Activated CD8-positive, alpha-beta T cell treated with anti-CD3 and anti-CD28 coated beads for 36 hours (primary cell): Measurements from ENCODE around the gene BCAS1. TPM values are rescaled to one million over a fixed set of nuclear protein-coding genes. Genes with fewer than 3 reads are reported as not detected.

Experiments used
- ATAC-seq: fragments of 200-7000 bp; cut with Tn5 transposase; one replicate; pipeline ENCODE4 v1.10.0; 2021; ENCODE audit warnings: mild to moderate bottlenecking, moderate library complexity
- CTCF ChIA-PET: fragments of 350-600 bp; sonication (Branson Sonifier 250); formaldehyde crosslinking; loops from one replicate; lab custom pipeline; 2021; ENCODE audit warnings: antibody characterized with exemption; lab: Charles Lee
- POLR2A ChIA-PET: fragments of 350-600 bp; sonication (Branson Sonifier 250); formaldehyde crosslinking; loops from one replicate; lab custom pipeline; 2021; ENCODE audit warnings: antibody characterized with exemption; lab: Charles Lee
- DNase-seq: peaks from one replicate; pipeline ENCODE4 v3.0.0-alpha.2; 2020
- H3K27ac Mint-ChIP-seq: one replicate; pipeline ENCODE4 v1.8.0; 2021; ENCODE audit warnings: mild to moderate bottlenecking, mixed read lengths
- H3K27me3 Mint-ChIP-seq: one replicate; pipeline ENCODE4 v1.8.0; 2021; ENCODE audit warnings: mixed read lengths
- H3K36me3 Mint-ChIP-seq: one replicate; pipeline ENCODE4 v1.8.0; 2021; ENCODE audit warnings: low read depth, mixed read lengths
- H3K4me1 Mint-ChIP-seq: one replicate; pipeline ENCODE4 v1.8.0; 2021; ENCODE audit warnings: low read depth, mixed read lengths
- H3K4me3 Mint-ChIP-seq: one replicate; pipeline ENCODE4 v1.8.0; 2021; ENCODE audit warnings: mild to moderate bottlenecking, moderate library complexity, mixed read lengths
- H3K9me3 Mint-ChIP-seq: one replicate; pipeline ENCODE4 v1.8.0; 2021; ENCODE audit warnings: mixed read lengths
- CTCF ChIP-seq: fragments of 200-600 bp; IDR thresholded peaks from one replicate; pipeline ENCODE4 v1.8.0; 2022; ENCODE audit warnings: antibody characterized with exemption, mild to moderate bottlenecking
- intact Hi-C: fragments of 100-400 bp; cut with micrococcal nuclease; formaldehyde crosslinking; loops from one replicate; pipeline ENCODE4 v1.10.0; 2022
- total RNA-seq, 2 experiments: library from RNA; stranded (reverse); gene quantifications; one replicate each; pipeline ENCODE4 v1.2.3, GENCODE V29; 2021

BCAS1 gene
- total RNA-seq, 2 experiments from 2014 or later, result 0.09 TPM; not detected in 1

- H3K9me3 Mint-ChIP-seq, result no peaks in the 10 kb centered on the region
- ATAC-seq (no peak), DNase-seq (no peak)
- CTCF ChIA-PET, result interaction anchor here (0.7 to 1.9 kb wide), 5 partner anchors 10 to 84 kb away, joined by 3 to 11 read pairs (median 4); no protein-coding TSS in a partner anchor
- no peaks in the 10 kb centered on the region for H3K36me3 Mint-ChIP-seq
- H3K27me3 Mint-ChIP-seq, result peaks cover 8% of the 10 kb centered on the region
- no peak overlapping the region for H3K27ac Mint-ChIP-seq
- intact Hi-C loops, result no loop called here
- no peak overlapping the region for H3K4me3 Mint-ChIP-seq
- TF ChIP-seq CTCF, result no peak
- no peaks in the 10 kb centered on the region for H3K4me1 Mint-ChIP-seq
- POLR2A ChIA-PET, result no interaction called here
These were observed 44.9 kb upstream of the BCAS1 start for GRCh38 chr20:54115172-54115854.

- CTCF ChIA-PET, result interaction anchor here (1.5 kb wide), 1 partner anchor 9 kb away, joined by 4 read pairs; no protein-coding TSS in a partner anchor
- no peaks in the 10 kb centered on the region for H3K9me3 Mint-ChIP-seq
These were observed 43.7 kb upstream of the BCAS1 start for GRCh38 chr20:54114109-54114508.

GRCh38 chr20:54113566-54113965 is 43.2 kb upstream of the BCAS1 start:
- Mint-ChIP-seq H3K36me3 (no peaks in the 10 kb centered on the region), H3K27ac (no peak overlapping the region), H3K27me3 (peaks cover 8% of the 10 kb centered on the region), H3K4me3 (no peak overlapping the region), H3K4me1 (no peaks in the 10 kb centered on the region), H3K9me3 (no peaks in the 10 kb centered on the region)
- ChIA-PET CTCF (interaction anchor here (1.5 kb wide), 1 partner anchor 8 kb away, joined by 4 read pairs; no protein-coding TSS in a partner anchor), POLR2A (no interaction called here)
- intact Hi-C loops, result no loop called here
- ATAC-seq (no peak), DNase-seq (no peak)
- no peak for TF ChIP-seq CTCF

More at GRCh38 chr20:54114109-54114508, 43.7 kb upstream of the BCAS1 start:
- no peak for TF ChIP-seq CTCF
- intact Hi-C loops, result no loop called here
- Mint-ChIP-seq H3K27me3 (peaks cover 8% of the 10 kb centered on the region), H3K36me3 (no peaks in the 10 kb centered on the region), H3K4me1 (no peaks in the 10 kb centered on the region), H3K4me3 (no peak overlapping the region), H3K27ac (no peak overlapping the region)
- DNase-seq (no peak), ATAC-seq (no peak)
- POLR2A ChIA-PET, result no interaction called here

GRCh38 chr20:54112221-54112884 is 42.0 kb upstream of the BCAS1 start:
- intact Hi-C loops, result no loop called here
- DNase-seq (no peak), ATAC-seq (no peak)
- CTCF ChIA-PET, result no interaction called here
- no peaks in the 10 kb centered on the region for H3K9me3 Mint-ChIP-seq
- no peaks in the 10 kb centered on the region for H3K4me1 Mint-ChIP-seq
- TF ChIP-seq CTCF, result no peak
- H3K36me3 Mint-ChIP-seq, result no peaks in the 10 kb centered on the region
- POLR2A ChIA-PET, result no interaction called here
- H3K27me3 Mint-ChIP-seq, result peaks cover 8% of the 10 kb centered on the region
- no peak overlapping the region for H3K4me3 Mint-ChIP-seq
- H3K27ac Mint-ChIP-seq, result no peak overlapping the region

- Mint-ChIP-seq H3K36me3 (no peaks in the 10 kb centered on the region), H3K9me3 (no peaks in the 10 kb centered on the region), H3K27ac (no peak overlapping the region), H3K4me3 (no peak overlapping the region), H3K27me3 (peaks cover 8% of the 10 kb centered on the region), H3K4me1 (no peaks in the 10 kb centered on the region)
- ChIA-PET POLR2A (no interaction called here), CTCF (interaction anchor here (1.4 kb wide), 1 partner anchor 85 kb away, joined by 3 read pairs; no protein-coding TSS in a partner anchor)
- intact Hi-C loops, result no loop called here
- no peak for TF ChIP-seq CTCF
- ATAC-seq (no peak), DNase-seq (no peak)
These were observed 41.1 kb upstream of the BCAS1 start for GRCh38 chr20:54111460-54111859.
